GM12865 (cell line): ENCODE results near the gene KLHL29.
A peak's percentile ranks its signal among the peaks of the same experiment; 100 is the strongest.

Experiments
- DNase-seq: peaks from one replicate; pipeline ENCODE4 v3.0.0; 2010; ENCODE audit warnings: low read depth
- H3K4me3 ChIP-seq: 2 replicates; pipeline ENCODE4 v1.5.1; 2011; ENCODE audit warnings: mild to moderate bottlenecking, low read depth, low read length, control low read depth
- TF ChIP-seq, protein P1 (sequence below): IDR thresholded peaks from 2 replicates; pipeline ENCODE4 v1.5.1; 2011; ENCODE audit warnings: low read length, control low read depth, low read depth, inconsistent platforms; ENCODE audit not compliant: insufficient read depth; ENCODE audit errors: missing control alignments

KLHL29 gene

DNA sequence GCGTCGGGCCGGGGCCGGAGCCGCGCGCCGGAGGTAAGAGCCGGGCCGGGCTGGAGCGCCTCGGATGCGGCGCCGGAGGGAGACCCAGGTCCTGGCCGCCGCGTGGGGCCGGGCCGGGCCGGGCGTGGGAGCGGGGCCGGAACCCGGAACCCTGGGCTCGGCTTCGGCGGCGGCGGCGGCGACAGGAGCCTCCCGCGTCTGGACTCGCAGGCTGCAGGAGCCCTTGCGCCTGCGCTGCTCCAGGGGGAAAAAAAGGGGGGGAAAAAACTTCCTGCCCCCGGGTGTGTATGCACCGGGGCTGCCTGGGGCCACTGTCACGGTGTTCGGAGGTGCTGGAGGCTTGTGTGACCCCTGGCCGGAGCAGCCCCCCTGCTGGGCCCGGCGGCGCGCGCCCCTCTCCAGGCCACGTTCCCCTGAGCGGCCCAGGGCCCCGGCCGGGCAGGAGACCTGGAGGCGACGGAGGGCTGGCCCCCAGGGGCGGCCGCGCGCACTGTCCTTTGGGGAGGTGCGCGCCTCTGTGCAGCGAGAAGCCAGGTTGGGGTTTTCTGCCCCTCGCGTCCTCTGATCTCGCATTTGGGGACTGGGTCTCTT, 864 bp downstream of the KLHL29 start:
- TF ChIP-seq, protein P1, sequence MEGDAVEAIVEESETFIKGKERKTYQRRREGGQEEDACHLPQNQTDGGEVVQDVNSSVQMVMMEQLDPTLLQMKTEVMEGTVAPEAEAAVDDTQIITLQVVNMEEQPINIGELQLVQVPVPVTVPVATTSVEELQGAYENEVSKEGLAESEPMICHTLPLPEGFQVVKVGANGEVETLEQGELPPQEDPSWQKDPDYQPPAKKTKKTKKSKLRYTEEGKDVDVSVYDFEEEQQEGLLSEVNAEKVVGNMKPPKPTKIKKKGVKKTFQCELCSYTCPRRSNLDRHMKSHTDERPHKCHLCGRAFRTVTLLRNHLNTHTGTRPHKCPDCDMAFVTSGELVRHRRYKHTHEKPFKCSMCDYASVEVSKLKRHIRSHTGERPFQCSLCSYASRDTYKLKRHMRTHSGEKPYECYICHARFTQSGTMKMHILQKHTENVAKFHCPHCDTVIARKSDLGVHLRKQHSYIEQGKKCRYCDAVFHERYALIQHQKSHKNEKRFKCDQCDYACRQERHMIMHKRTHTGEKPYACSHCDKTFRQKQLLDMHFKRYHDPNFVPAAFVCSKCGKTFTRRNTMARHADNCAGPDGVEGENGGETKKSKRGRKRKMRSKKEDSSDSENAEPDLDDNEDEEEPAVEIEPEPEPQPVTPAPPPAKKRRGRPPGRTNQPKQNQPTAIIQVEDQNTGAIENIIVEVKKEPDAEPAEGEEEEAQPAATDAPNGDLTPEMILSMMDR = no peak
- peak overlapping the region; percentile 83 for H3K4me3 ChIP-seq
- peak; percentile 45 for DNase-seq

DNA sequence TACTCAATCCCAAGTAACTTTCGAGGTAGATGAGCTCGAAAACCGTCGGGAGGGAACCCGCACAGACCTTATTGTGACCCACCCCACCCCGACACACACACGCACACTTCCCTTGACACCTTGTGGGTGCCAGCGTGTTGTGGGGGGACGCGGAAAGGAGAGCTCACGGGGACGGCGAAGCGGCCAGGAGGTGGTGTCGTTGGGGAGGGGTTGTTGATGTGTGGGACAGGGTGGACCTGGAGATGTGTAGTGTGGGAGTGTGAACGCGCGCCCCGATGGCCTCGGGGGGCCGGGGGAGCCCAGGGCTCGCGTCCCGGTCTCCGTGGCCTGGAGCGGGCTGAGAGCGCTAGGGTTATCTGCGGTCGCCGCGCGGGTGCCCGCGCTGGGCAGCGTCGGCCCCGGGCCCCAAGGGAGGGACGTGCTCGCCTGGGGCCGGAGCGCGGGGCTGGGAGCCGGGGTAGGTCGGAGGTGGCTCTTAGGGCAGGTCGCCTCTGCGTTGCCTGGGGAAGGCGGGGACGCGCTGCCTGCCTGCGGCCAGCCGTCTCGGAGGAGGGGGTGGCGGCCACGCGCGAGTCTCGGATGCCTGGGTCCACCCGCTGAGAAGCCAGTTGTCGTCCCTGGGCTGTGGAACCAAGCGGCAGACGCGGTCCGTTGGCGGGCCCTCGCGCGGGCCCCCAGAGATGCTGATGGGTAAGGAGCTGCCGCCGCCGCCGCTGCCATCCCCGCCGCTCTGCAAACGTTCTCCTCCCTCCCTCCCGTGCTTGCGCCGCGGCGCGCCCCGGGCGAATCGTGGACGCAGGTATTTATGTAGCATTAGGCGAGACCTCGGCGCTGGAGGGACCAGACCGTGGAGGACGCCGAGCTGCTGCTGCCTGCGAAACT, 1.6 kb downstream of the KLHL29 start:
- peak overlapping the region; percentile 83 for H3K4me3 ChIP-seq
- TF ChIP-seq, protein P1 = no peak
- DNase-seq = peak; percentile 43

DNA sequence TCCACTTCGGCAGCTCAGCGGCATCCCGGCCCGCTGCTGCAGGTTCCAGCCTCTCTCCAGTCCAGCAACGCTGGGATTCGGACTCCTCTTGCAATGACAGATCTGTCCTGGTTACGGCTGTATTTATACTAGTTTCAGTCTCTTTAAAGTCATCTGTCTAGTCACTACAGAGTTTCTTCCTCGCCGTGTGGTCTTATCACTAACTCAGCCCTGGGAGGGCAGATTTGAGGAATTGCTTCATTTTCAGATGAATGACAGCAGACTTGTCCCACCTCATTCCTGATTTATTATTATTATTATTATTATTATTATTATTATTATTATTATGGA, 2.2 kb downstream of the KLHL29 start:
- peak overlapping the region; percentile 83 for H3K4me3 ChIP-seq
- TF ChIP-seq, protein P1 = no peak
- DNase-seq = no peak

DNA sequence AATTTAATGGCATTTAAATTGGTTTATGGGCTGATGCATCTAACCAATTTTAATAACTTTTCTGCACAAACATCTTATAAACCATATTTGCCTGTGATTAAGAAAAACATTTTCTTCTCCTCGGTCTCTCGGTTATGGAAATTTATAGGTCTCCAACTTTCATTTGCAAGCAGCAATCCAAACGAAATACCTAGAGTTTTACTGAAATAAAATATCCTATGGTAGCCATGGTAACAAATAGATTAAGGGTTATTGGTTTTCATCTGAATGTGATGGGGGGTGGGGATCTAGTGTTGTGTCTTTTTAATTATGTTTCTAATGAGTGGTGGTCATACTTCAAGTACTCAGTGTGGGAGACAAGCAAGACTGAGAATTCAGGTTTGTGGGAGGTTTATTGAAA, 2.9 kb downstream of the KLHL29 start:
- TF ChIP-seq, protein P1 = no peak
- DNase-seq = no peak
- no peak overlapping the region for H3K4me3 ChIP-seq

DNA sequence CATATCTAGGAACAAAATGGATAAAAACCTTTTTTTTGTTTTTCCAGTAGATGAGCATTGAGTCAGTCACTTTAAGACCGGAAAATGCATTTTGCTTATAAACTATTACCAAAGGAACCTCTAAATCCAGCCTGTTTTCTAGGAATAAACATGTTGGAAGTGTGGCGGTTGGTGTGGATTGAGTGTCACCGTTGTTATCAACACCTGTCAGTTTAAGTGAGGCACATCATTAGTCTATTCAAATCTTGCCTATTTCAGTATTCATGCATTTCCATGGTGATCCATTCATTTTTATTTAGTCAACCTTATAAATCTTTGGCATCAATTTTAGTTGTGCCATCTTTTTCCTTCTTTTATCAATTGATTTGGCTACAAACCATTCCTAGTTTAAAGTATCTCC, 3.3 kb downstream of the KLHL29 start:
- TF ChIP-seq, protein P1 = no peak
- no peak overlapping the region for H3K4me3 ChIP-seq
- no peak for DNase-seq

DNA sequence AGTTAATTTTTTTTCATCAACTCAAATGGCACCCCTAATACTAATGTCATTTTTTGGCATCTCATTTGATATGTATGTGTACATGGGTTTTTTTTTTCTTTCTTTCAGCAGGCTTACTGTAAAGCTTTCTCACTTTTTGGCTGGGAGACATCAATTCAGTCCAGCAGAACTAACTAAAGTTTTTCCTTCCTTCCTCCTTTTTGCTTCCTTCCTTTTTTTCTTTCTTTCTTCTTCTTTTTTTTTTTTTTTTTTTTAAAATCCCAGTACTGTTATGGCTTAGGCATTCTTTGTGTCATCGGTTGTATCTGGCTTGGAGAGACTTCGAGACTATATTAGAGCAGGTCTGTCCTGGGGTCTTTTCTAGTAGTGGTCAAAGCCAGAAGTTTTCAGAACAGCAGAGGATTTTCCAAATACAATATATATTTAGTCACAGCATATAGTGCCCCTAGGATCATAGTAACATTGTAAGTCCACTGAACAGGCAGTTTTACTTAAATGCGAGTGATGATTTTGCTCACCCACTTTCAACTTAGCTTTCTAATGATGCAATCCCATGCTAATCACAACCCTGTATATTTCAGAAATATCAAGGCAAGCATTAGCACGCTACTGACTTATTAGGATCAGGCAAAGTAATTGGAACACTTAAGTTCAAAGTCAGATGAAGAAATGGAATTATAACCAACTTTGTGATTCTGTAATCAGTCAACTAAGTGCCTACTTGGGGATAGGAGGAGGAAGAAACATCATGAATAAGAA, 4.0 kb downstream of the KLHL29 start:
- no peak for DNase-seq
- TF ChIP-seq, protein P1 = no peak
- H3K4me3 ChIP-seq = no peak overlapping the region
